CD1c-positive myeloid dendritic cell (primary cell): ENCODE results near the gene RASSF8.

Experiments used
- DNase-seq: peaks from one replicate; pipeline ENCODE4 v3.0.0-alpha.2; 2016; ENCODE audit errors: extremely low spot score

The RASSF8 gene

GRCh38 chr12:25962932-25963525 is 4.5 kb downstream of the RASSF8 start:
- DNase-seq: no peak

- DNase-seq: no peak
Observed at GRCh38 chr12:25965682-25966081, 7.2 kb downstream of the RASSF8 start.

- no peak for DNase-seq
Observed at GRCh38 chr12:25970082-25970481, 11.6 kb downstream of the RASSF8 start.

GRCh38 chr12:25970916-25971653 is 12.6 kb downstream of the RASSF8 start:
- DNase-seq: no peak

GRCh38 chr12:25971654-25972041 is 13.2 kb downstream of the RASSF8 start:
- no peak for DNase-seq

GRCh38 chr12:25972783-25973182 is 14.3 kb downstream of the RASSF8 start:
- no peak for DNase-seq

- DNase-seq: no peak
Observed at GRCh38 chr12:25975179-25975578, 16.7 kb downstream of the RASSF8 start.

GRCh38 chr12:25975682-25976081 is 17.2 kb downstream of the RASSF8 start:
- DNase-seq: no peak

GRCh38 chr12:25976289-25976688 is 17.8 kb downstream of the RASSF8 start:
- no peak for DNase-seq

GRCh38 chr12:25977047-25977446 is 18.6 kb downstream of the RASSF8 start:
- DNase-seq: no peak

- DNase-seq: no peak
Observed at GRCh38 chr12:25979059-25979458, 20.6 kb downstream of the RASSF8 start.

GRCh38 chr12:25979563-25979962 is 21.1 kb downstream of the RASSF8 start:
- DNase-seq: no peak

GRCh38 chr12:25980035-25980434 is 21.6 kb downstream of the RASSF8 start:
- DNase-seq: no peak

- no peak for DNase-seq
Observed at GRCh38 chr12:25981597-25981996, 23.1 kb downstream of the RASSF8 start.

GRCh38 chr12:25982416-25982815 is 23.9 kb downstream of the RASSF8 start:
- no peak for DNase-seq

- no peak for DNase-seq
Observed at GRCh38 chr12:25983625-25984024, 25.1 kb downstream of the RASSF8 start.

GRCh38 chr12:25984759-25985158 is 26.3 kb downstream of the RASSF8 start:
- DNase-seq: no peak

GRCh38 chr12:25985316-25986175 is 27.1 kb downstream of the RASSF8 start:
- DNase-seq: no peak

GRCh38 chr12:25986180-25986579 is 27.7 kb downstream of the RASSF8 start:
- DNase-seq: no peak

GRCh38 chr12:25988505-25988904 is 30.0 kb downstream of the RASSF8 start:
- DNase-seq: no peak

GRCh38 chr12:25990495-25990894 is 32.0 kb downstream of the RASSF8 start:
- DNase-seq: no peak

GRCh38 chr12:25992026-25992782 is 33.7 kb downstream of the RASSF8 start:
- no peak for DNase-seq
